LNCaP clone FGC (cell line): ENCODE measurements around the gene NVL.

Experiments used
- DNase-seq: peaks from one replicate; pipeline ENCODE4 v3.0.0-alpha.2; 2011; ENCODE audit warnings: low read depth
- H3K4me3 ChIP-seq: 2 replicates; pipeline ENCODE4 v1.5.1; 2011; ENCODE audit warnings: mild to moderate bottlenecking, low read depth, low read length, control low read depth
- TF ChIP-seq, protein P1 (sequence below): IDR thresholded peaks from 2 replicates; pipeline ENCODE4 v1.5.1; 2012; ENCODE audit warnings: mild to moderate bottlenecking; ENCODE audit not compliant: control insufficient read depth, insufficient read depth; ENCODE audit errors: extremely low read depth

NVL gene

DNA sequence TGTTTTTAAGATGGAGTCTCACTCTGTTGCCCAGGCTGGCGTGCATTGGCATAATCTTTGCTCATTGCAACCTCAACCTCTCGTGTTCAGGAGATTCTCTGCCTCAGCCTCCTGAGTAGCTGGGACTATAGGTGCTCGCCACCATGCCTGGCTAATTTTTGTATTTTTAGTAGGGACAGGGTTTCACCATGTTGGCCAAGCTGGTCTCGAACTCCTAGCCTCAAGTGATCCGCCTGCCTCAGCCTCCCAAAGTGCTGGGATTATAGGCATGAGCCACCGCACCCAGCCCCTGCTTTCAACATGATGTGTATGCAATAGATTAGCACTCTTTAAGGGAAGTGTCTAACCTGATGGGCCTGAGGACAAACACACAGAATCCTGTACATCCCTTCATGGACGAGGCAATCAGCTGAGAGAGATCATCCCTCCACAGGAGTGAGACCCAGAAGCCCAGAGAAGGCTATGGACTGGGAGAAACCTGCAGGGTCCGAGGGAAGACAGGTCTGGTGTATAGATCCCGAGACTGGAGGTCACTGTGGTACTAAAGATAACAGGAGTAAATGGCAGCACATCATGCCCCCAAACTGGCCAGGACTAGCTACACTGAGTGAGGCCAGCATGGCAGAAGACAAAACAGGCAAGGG lies 152.5 kb downstream of the NVL start:
- TF ChIP-seq, protein P1, sequence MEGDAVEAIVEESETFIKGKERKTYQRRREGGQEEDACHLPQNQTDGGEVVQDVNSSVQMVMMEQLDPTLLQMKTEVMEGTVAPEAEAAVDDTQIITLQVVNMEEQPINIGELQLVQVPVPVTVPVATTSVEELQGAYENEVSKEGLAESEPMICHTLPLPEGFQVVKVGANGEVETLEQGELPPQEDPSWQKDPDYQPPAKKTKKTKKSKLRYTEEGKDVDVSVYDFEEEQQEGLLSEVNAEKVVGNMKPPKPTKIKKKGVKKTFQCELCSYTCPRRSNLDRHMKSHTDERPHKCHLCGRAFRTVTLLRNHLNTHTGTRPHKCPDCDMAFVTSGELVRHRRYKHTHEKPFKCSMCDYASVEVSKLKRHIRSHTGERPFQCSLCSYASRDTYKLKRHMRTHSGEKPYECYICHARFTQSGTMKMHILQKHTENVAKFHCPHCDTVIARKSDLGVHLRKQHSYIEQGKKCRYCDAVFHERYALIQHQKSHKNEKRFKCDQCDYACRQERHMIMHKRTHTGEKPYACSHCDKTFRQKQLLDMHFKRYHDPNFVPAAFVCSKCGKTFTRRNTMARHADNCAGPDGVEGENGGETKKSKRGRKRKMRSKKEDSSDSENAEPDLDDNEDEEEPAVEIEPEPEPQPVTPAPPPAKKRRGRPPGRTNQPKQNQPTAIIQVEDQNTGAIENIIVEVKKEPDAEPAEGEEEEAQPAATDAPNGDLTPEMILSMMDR, result no peak
- DNase-seq, result no peak
- H3K4me3 ChIP-seq, result no peak overlapping the region
